HG03066 (cell line): Measurements from ENCODE around the gene TMEM247.

Experiments
- ATAC-seq: cut with Tn5 transposase; IDR thresholded peaks from one replicate; pipeline ENCODE4 v1.9.1; 2021; ENCODE audit warnings: low read depth; ENCODE audit not compliant: unreplicated experiment

TMEM247 gene

DNA sequence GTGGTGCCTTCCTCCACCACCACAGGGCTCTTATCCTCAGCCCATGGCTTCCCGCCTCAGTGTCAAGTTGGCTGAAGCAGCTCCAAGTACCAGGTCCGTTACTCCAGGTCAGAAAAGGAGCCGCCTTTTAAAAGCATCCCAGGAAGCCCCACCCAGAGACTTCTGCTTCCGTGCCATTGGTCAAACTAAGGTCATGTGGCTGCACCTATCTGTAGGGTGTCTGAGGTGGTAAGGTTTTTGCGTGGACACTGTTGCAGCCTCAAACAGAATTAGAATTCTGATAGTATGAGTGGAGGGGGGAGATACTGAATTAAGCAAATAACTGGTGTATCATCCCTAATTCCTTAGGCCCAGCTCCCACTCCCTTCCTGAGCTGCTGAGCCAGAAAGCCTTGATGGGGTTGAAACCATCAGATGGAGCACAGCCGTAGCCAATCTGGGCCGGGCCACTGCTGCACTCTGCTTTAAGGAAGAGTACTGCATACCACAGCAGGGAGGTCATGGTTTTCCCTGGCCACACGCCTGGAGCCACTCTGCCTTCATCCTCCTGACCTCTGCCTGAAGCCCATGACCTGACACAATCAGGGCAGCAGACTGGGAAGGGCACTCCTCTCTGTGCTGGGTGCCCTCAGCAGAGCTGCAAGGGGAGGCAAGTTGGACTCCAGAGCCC lies 8.4 kb downstream of the TMEM247 start:
- no peak for ATAC-seq

GRCh38 chr2:46488389-46488788 lies 9.0 kb downstream of the TMEM247 start:
- ATAC-seq: no peak

DNA sequence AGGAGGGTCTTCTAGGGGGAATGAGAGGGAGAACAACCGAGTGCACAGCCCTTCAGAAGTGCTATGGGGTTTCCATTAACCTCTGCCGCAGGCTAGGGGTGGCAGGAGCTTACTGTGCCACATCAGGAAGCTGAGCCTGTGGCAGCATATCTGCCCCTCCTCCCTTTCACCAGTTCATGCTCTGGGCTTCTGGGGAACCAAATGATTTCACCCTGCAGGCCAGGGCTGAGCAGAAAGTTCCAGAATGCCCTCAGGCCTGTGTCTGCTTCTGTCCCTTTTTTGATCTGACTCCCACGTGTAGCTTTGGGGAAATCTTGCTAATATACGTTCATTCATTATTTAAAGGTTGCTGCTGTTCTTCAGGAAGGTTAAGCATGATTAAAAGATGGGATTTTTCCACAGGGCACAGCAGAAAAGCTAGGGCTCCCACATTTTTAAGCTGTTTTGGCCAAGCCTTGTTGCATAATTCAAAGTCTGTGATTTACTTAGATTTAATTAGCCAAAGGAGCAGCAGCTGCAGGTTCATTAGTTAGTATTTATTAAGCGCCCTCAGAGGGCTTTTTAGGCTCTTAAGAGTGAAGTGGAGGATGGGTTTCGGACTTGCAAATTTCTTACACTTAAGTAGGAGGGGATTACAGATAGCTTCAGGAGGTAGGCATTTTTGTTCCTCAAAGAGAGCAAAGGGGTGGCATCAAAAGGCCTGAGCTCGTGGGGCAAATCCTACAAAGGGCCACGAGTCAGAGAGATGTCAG lies 10.2 kb downstream of the TMEM247 start:
- ATAC-seq: no peak

- peak; percentile 64 for ATAC-seq
Measured at GRCh38 chr2:46490521-46491141, 11.3 kb downstream of the TMEM247 start.

DNA sequence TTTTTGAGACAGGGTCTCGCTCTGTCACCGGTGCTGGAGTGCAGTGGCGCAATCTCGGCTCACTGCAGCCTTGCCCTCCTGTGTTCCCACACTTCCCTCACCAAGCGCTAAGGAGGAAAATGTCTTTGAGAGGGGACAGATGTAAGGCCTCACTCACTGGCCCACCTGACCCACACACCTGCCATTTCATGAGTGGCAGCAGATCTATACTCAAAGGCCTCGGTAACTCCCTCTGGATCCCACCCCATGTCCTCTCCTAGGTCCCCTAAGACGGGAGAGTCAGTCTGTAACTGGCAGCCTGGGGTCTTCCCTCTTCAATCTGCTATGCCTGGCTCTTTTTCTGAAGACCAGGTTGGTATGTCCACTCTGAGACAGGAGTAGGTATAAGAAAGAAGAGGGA lies 12.9 kb downstream of the TMEM247 start:
- no peak for ATAC-seq

DNA sequence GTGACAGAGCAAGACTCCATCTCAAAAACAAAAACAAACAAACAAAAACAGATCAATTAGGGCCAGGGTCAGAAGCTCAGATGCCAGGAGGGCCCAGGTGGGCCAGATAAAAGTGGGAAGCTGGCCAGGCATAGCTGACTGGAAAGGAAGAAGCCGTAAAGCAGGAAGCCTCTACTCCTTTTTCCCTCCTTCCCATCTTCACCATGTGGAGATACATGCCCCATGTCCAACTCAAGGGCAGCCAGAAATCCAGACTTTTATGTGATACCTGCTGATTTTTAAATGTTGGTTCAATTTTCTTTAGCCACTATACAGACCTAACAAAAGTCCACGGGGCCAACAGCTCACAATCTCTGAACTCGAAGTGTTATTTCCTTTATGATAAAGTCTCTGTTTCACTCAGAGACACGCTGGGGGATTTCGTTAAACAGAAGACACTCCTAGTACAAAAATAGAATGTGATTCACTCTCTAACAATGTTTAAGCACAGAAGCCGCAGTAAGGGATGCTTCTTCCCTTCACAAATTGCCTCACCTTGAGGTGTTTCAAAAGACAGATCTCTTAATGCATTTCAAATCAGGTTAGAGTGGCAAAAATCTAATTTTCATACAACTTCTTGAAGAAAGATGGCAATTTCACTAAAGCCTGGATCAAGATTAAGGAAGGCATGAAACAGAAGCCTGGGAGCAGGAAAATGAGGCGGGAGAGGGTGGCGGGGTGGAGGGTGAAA lies 14.0 kb downstream of the TMEM247 start:
- ATAC-seq: peak; percentile 79

- ATAC-seq: no peak
Measured at GRCh38 chr2:46493971-46494250, 14.5 kb downstream of the TMEM247 start.

- no peak for ATAC-seq
Measured at GRCh38 chr2:46494596-46494995, 15.2 kb downstream of the TMEM247 start.

DNA sequence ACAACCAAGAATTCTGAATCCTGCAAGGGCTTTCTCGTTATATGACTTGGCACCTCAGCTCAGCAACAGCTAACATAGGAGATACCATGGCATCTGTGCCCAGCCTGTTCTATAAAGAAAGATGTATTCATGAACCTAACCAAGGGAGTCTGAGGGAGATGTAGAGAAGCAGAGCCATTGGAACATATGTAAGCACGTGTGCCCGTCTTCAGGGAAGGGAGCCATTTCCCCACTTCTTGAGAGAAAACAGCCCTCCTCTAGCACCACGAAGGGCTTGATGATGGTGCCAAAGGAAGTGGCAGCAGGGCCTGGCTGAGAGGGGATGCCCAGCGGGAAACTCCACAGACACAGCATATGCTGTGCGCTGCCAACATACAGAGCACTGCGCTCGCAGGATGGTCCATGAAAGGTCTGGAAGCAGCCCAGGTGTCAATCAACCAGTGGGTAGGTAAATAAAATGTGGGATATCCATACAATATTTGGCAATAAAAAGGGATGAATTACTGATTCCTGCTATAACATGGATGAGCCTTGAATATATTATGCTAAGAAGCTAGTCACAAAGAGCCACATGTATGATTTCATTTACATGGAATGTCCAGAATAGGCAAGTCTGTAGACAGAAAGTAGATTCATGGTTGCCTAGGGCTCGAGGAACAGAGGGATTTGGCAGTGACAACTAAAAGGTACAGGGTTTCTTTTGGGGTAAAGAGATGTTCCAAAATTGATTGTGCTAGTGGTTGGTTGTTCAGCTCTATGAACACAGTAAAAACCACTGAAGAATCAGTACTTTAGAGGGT lies 16.1 kb downstream of the TMEM247 start:
- no peak for ATAC-seq

DNA sequence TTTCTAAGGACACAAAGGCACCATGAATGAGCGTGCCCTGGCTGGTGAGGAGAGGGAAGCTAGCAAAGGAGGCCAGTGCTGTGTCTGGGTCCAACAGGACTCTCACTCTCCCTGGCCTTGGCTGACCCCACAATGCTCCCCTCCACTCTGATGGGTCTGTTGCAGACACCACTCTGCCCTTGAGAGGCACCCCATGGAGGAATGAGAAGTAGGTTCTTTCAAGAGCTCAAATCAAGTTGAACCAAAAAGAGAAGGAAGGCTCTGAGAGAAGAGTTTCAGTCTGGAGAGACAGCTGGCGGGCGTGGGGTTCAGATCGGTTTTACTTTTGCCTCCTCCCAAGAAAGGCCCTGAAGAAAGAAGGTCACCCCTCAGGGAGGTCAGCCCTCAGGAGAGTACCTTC lies 18.4 kb downstream of the TMEM247 start:
- ATAC-seq: no peak

DNA sequence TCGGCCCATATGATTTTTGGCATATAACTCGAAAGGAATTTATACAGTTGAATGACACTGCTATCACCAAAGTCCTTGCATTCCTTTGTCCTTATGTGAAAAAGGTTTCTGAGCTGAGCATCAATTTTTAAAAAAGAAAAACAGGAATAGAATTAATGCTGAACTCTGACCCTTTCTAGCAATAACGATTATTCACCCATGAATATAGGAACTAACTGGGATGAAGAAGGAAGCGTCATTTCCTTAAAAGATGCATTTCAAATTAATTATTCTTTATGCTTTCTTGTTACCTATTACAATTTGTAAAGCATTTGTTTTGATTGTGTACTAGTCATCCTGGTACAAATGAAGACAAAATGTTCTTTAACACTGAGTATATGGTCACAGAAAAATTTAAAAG lies 19.3 kb downstream of the TMEM247 start:
- ATAC-seq: no peak

DNA sequence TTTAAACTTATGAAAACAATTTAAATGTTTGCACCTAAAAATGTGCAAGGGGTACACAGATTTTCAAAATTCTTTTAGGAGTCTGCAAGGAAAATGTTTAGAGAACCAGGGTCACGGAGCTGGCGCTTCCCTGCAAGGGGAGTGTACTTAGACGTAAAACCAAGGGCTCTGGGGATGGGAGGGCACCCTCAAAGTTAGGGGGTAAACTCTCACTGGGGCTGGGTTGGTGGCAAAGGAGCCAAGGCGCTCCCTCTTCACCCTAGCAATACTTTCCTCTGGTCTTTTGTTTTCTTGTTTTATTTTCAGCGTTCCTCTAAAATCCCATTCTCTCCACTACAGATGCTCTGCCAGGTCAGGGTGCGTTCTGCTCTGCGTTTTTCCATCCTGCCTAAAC lies 20.0 kb downstream of the TMEM247 start:
- ATAC-seq: no peak

DNA sequence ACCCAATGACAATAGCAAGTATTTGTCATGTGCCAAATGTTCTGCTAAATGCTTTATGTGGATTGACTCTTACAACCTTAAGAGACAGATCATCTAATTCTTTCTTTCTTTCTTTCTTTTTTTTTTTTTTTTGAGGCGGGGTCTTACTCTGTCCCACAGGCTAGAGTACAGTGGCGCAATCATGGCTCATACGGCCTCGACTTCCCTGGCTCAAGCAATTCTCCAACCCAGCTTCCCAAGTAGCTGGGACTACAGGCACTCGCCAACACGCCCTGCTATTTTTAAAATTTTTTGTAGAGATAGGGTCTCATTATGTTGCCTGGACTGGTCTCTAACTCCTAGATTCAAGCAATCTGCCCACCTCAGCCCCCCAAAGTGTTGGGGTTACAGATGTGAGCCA lies 21.4 kb downstream of the TMEM247 start:
- ATAC-seq: no peak

GRCh38 chr2:46502291-46502885 lies 23.0 kb downstream of the TMEM247 start:
- no peak for ATAC-seq

DNA sequence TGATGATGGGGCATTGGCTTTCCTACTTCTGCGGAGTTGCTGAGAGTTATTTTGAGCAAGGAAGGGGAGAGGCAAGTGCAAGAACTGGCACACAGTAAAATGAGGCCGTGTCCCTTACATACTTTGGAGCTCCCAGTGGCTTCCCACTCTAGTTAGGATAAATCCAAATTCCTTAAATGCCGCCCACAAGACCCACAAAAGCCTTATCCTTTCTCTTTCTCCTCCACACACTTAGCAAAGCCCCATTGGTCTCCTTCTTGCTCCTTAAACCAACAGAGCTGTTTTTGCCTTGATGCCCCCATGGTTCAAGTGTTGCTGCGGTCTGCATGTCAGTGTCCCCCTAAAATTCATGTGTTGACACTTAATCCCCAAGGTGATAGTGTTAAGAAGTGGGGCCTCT lies 24.3 kb downstream of the TMEM247 start:
- no peak for ATAC-seq

DNA sequence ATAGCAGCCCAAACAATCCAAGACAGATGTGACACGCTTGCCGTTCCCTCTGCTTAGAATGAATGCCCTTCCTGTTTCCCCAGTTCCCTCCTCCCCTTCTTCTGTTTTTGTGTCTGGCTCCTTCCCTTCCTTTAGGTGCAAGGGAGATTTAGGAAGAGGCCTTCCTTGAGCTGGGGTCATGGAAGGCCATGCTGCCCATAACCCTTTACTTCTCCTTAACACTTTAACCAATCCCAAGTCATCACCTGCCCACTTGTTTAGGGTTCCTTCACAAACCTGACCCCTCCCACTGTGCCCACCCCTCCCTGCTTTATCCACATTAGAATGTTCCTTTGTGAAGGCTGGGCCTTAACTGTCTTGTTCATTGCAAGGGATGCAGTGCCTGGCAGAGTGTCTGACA lies 24.9 kb downstream of the TMEM247 start:
- ATAC-seq: no peak

GRCh38 chr2:46504685-46505471 lies 25.5 kb downstream of the TMEM247 start:
- ATAC-seq: no peak

DNA sequence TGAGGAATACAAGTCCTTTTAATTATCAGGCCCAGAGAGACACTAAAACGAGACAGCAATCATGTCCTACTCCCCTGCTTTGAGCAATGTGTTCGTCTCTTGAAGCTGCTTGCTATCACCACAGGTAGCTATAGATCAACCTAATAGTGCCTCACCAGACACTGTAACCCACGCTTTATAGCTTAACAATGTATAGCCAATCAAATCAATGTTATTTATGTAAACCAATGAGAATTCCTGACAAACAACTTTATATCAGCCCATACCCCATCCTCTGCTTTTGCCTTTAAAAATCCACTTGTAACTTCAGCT lies 26.1 kb downstream of the TMEM247 start:
- no peak for ATAC-seq

DNA sequence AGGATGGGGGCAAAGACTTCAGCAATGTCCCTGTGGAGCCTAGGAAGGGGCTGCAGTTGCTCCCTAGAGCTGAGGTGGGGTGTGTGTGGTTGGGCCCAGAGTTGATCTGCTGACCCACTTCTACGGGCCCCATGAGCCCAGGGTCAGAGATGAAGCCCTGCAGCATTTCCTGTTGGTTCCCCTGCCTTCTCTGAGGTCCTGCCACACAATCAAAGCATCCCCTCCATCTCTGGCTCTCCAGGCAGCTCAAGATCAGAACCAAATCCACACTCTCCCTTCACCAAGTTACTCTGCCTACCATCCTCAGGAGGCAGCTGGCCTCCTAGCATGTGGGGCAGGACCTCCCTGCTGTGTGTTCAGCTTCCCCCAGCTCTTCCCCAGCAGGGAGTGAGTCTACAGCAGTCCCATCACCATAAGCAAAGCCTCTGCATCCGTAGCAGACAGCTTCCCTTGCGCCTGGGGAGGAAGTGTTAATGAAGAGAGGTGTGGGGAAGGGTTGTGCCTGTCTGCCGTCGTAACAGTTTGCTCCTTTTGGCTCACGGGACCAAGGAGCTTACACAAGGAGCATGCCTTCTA lies 26.9 kb downstream of the TMEM247 start:
- ATAC-seq: no peak
